Measurements from ENCODE around the gene UQCRH. TPM values are rescaled to one million over a fixed set of nuclear protein-coding genes. Genes with fewer than 3 reads are reported as not detected.

The UQCRH gene
- total RNA-seq, 1 donor from 2014 or later: 575 TPM

GRCh38 chr1:46340404-46341221, 37.1 kb downstream of the UQCRH start, which contains the start of gene NSUN4:
Gene NSUN4 (plus strand): TSS chr1:46340807. CDS start chr1:46340827, 20 bp downstream.
- peak; percentile 83 for TF ChIP-seq CTCF (IDR thresholded peaks at IDR 0.05; ENCODE audit: insufficient read depth, low read length, poor library complexity, severe bottlenecking)
- H3K36me3 ChIP-seq (ENCODE audit: control insufficient read depth, insufficient read depth, low read length): peaks cover 1% of the 10 kb centered on the region
- DNase-seq (ENCODE audit: low read depth): peak; percentile 76
- peak within 1 kb of the TSS; percentile 77 for H3K4me3 ChIP-seq (ENCODE audit: low read depth, low read length)
- no peaks in the 10 kb centered on the region for H3K27me3 ChIP-seq (ENCODE audit: control insufficient read depth, insufficient read depth, low read length)

- H3K27me3 ChIP-seq (ENCODE audit: control insufficient read depth, insufficient read depth, low read length): no peaks in the 10 kb centered on the region
- peaks cover 1% of the 10 kb centered on the region for H3K36me3 ChIP-seq (ENCODE audit: control insufficient read depth, insufficient read depth, low read length)
- H3K4me3 ChIP-seq (ENCODE audit: low read depth, low read length): peak overlapping the region; percentile 77
- no peak for TF ChIP-seq CTCF (IDR thresholded peaks at IDR 0.05; ENCODE audit: insufficient read depth, low read length, poor library complexity, severe bottlenecking)
- DNase-seq (ENCODE audit: low read depth): no peak
Observed at GRCh38 chr1:46341222-46342083, 38.0 kb downstream of the UQCRH start.

- H3K36me3 ChIP-seq (ENCODE audit: control insufficient read depth, insufficient read depth, low read length): peaks cover 1% of the 10 kb centered on the region
Observed at GRCh38 chr1:46342084-46342656, 38.7 kb downstream of the UQCRH start.

GRCh38 chr1:46342677-46343350, 39.3 kb downstream of the UQCRH start:
- Histone ChIP-seq H3K36me3 (ENCODE audit: control insufficient read depth, insufficient read depth, low read length) (peaks cover 1% of the 10 kb centered on the region), H3K4me3 (ENCODE audit: low read depth, low read length) (no peak overlapping the region), H3K27me3 (ENCODE audit: control insufficient read depth, insufficient read depth, low read length) (no peaks in the 10 kb centered on the region)
- TF ChIP-seq CTCF (IDR thresholded peaks at IDR 0.05; ENCODE audit: insufficient read depth, low read length, poor library complexity, severe bottlenecking): no peak
- no peak for DNase-seq (ENCODE audit: low read depth)

More at GRCh38 chr1:46342084-46342656, 38.7 kb downstream of the UQCRH start:
- H3K27me3 ChIP-seq (ENCODE audit: control insufficient read depth, insufficient read depth, low read length): no peaks in the 10 kb centered on the region
- no peak for DNase-seq (ENCODE audit: low read depth)
- no peak overlapping the region for H3K4me3 ChIP-seq (ENCODE audit: low read depth, low read length)
- peak; percentile 50 for TF ChIP-seq CTCF (IDR thresholded peaks at IDR 0.05; ENCODE audit: insufficient read depth, low read length, poor library complexity, severe bottlenecking)

DNA sequence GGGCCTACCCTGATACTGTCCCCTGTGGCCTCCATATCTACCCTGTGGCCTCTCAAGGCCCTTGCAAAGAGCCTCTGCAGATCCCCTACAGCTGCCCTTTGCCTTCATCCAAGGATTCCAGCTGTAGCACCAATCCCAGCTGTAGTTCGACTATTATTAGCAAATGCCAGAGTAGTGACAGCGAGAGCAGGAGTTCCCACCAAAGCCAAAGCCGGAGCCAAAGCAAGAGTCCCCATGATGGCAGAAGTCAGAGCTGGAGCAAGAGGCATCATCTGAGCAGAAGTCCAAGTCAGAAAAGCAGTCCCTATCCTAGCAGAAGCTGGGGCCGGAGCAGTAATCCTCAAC, 39.8 kb downstream of the UQCRH start:
- no peak overlapping the region for H3K4me3 ChIP-seq (ENCODE audit: low read depth, low read length)
- TF ChIP-seq CTCF (IDR thresholded peaks at IDR 0.05; ENCODE audit: insufficient read depth, low read length, poor library complexity, severe bottlenecking): no peak
- no peak for DNase-seq (ENCODE audit: low read depth)
- H3K36me3 ChIP-seq (ENCODE audit: control insufficient read depth, insufficient read depth, low read length): peaks cover 1% of the 10 kb centered on the region
- H3K27me3 ChIP-seq (ENCODE audit: control insufficient read depth, insufficient read depth, low read length): no peaks in the 10 kb centered on the region
